Activated naive CD8-positive, alpha-beta T cell (primary cell): ENCODE results near the gene FETUB.

ENCODE experiments used
- H3K27ac Mint-ChIP-seq: one replicate; pipeline ENCODE4 v1.8.0; 2021; ENCODE audit warnings: mixed read lengths
- H3K27me3 Mint-ChIP-seq: one replicate; pipeline ENCODE4 v1.8.0; 2021; ENCODE audit warnings: mixed read lengths
- H3K36me3 Mint-ChIP-seq: one replicate; pipeline ENCODE4 v1.8.0; 2021; ENCODE audit warnings: mixed read lengths
- H3K4me1 Mint-ChIP-seq: one replicate; pipeline ENCODE4 v1.8.0; 2021; ENCODE audit warnings: low read depth, mixed read lengths
- H3K4me3 Mint-ChIP-seq: one replicate; pipeline ENCODE4 v1.8.0; 2021; ENCODE audit warnings: mild to moderate bottlenecking, mixed read lengths
- H3K9me3 Mint-ChIP-seq: one replicate; pipeline ENCODE4 v1.8.0; 2021; ENCODE audit warnings: low read depth, mixed read lengths

The FETUB gene

DNA sequence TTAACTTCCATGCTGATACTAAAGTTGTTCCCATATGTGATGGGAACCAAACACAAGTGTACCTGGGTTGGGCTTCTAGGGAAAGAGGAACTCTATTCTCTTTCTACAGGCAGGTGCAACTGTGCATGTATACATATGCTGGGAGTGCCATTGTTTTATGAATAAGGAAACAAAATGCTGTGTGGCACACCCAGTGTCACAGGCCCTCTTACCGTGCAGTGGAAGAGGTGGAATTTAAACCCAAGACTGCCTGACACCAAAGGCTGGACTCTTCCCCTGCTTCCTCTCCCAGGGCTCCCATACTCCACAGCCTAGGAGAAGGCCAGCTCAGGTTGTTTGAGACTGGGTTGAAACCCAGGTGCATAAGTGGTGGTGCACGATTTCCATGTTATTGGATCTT, 1.9 kb upstream of the FETUB start:
- H3K27ac Mint-ChIP-seq: no peak overlapping the region
- H3K4me3 Mint-ChIP-seq: no peak overlapping the region
- H3K4me1 Mint-ChIP-seq: peaks cover 14% of the 10 kb centered on the region
- H3K36me3 Mint-ChIP-seq: no peaks in the 10 kb centered on the region
- H3K9me3 Mint-ChIP-seq: no peaks in the 10 kb centered on the region
- H3K27me3 Mint-ChIP-seq: peaks cover 3% of the 10 kb centered on the region

DNA sequence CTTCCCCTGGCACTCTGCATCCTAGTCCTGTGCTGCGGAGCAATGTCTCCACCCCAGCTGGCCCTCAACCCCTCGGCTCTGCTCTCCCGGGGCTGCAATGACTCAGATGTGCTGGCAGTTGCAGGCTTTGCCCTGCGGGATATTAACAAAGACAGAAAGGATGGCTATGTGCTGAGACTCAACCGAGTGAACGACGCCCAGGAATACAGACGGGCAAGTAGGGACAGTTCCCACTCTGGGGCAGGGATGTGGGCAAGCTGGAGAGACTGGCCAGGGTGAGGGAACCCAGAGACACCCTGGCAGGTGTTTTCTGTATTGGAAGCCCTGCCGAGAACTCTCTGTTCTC, 247 bp downstream of the FETUB start:
- Mint-ChIP-seq H3K27me3 (peaks cover 3% of the 10 kb centered on the region), H3K4me1 (peaks cover 23% of the 10 kb centered on the region), H3K9me3 (no peaks in the 10 kb centered on the region), H3K36me3 (no peaks in the 10 kb centered on the region), H3K4me3 (no peak overlapping the region), H3K27ac (no peak overlapping the region)

DNA sequence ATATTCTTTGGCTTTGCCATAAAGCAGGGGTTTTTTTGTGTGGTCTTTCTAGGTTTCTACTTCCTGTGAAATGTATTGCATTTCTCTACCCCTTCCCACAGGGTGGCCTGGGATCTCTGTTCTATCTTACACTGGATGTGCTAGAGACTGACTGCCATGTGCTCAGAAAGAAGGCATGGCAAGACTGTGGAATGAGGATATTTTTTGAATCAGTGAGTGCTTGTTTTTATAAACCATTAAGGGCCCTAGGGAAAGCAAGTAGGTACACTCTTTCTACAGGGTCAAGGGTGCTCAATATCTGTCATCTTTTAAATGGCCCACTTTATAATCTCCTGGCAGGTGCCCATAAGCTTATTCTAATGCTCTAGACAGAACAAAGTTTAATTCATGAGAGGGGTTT, 730 bp downstream of the FETUB start:
- no peaks in the 10 kb centered on the region for H3K9me3 Mint-ChIP-seq
- no peak overlapping the region for H3K4me3 Mint-ChIP-seq
- peaks cover 23% of the 10 kb centered on the region for H3K4me1 Mint-ChIP-seq
- H3K36me3 Mint-ChIP-seq: no peaks in the 10 kb centered on the region
- no peak overlapping the region for H3K27ac Mint-ChIP-seq
- peaks cover 3% of the 10 kb centered on the region for H3K27me3 Mint-ChIP-seq

- Mint-ChIP-seq H3K27ac (no peak overlapping the region), H3K9me3 (no peaks in the 10 kb centered on the region), H3K4me1 (peaks cover 23% of the 10 kb centered on the region), H3K27me3 (peaks cover under 1% of the 10 kb centered on the region), H3K4me3 (no peak overlapping the region), H3K36me3 (no peaks in the 10 kb centered on the region)
These were observed 1.8 kb downstream of the FETUB start for GRCh38 chr3:186642014-186642413.

- no peaks in the 10 kb centered on the region for H3K9me3 Mint-ChIP-seq
- H3K27me3 Mint-ChIP-seq: no peaks in the 10 kb centered on the region
- H3K4me1 Mint-ChIP-seq: peaks cover 23% of the 10 kb centered on the region
- peak overlapping the region; percentile 37 for H3K27ac Mint-ChIP-seq
- no peaks in the 10 kb centered on the region for H3K36me3 Mint-ChIP-seq
- no peak overlapping the region for H3K4me3 Mint-ChIP-seq
These were observed 3.3 kb downstream of the FETUB start for GRCh38 chr3:186643493-186643892.

DNA sequence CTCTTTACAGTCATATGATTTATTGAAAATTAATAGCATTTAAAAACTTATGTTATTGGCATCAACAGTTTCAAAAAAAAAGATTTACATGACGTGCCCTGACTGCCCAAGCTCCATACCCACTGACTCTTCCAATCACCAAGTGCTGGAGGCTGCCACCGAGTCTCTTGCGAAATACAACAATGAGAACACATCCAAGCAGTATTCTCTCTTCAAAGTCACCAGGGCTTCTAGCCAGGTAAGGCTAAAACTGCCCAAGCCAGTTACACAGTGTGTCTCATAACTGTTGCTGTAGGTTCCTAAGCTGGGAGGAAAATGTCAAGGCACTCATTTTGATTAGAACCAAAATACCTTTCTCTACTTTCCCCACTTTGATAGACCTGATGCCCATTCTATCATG, 4.5 kb downstream of the FETUB start:
- Mint-ChIP-seq H3K4me3 (no peak overlapping the region), H3K27me3 (no peaks in the 10 kb centered on the region), H3K9me3 (no peaks in the 10 kb centered on the region), H3K36me3 (no peaks in the 10 kb centered on the region), H3K27ac (no peak overlapping the region), H3K4me1 (peaks cover 23% of the 10 kb centered on the region)

DNA sequence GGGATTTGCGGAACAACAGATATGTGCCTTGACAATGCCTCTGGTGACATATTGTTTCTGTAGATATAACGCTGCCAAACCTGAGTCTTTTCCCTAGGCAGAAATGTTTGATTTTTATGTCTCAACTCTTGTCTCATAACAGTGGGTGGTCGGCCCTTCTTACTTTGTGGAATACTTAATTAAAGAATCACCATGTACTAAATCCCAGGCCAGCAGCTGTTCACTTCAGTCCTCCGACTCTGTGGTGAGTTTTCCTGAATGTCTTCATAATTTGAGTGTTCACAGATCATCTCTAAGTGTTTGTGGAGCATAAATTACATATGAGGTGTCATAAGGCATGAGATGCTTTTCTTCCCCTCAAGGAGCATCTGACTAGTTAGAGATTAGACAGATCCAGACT, 5.9 kb downstream of the FETUB start:
- Mint-ChIP-seq H3K4me1 (peaks cover 22% of the 10 kb centered on the region), H3K27ac (no peak overlapping the region), H3K4me3 (no peak overlapping the region), H3K27me3 (no peaks in the 10 kb centered on the region), H3K9me3 (no peaks in the 10 kb centered on the region), H3K36me3 (no peaks in the 10 kb centered on the region)

- peaks cover 21% of the 10 kb centered on the region for H3K4me1 Mint-ChIP-seq
- no peak overlapping the region for H3K4me3 Mint-ChIP-seq
- H3K36me3 Mint-ChIP-seq: no peaks in the 10 kb centered on the region
These were observed 6.6 kb downstream of the FETUB start for GRCh38 chr3:186646841-186647240.

DNA sequence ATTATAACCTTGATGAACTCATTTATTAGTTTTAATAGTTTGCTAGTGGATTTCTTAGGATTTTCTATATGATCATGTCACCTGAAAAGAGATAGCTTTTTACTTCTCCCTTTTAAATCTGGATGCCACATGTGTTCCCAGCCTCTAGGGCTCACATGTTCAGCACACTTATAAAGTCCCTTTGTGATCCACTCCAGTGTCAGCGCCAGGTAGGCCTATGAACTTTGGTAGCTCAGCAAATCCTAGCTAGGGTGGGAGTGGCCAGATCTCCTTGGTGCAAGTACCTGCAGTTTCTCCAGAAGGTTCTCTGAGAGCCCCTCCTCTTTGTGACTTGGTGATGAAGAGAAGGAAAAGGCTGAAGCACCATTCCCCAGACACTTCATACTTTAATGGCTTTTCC, 8.7 kb downstream of the FETUB start:
- no peaks in the 10 kb centered on the region for H3K9me3 Mint-ChIP-seq
- no peaks in the 10 kb centered on the region for H3K27me3 Mint-ChIP-seq
- H3K27ac Mint-ChIP-seq: no peak overlapping the region
- peaks cover 6% of the 10 kb centered on the region for H3K4me1 Mint-ChIP-seq
- no peaks in the 10 kb centered on the region for H3K36me3 Mint-ChIP-seq
- no peak overlapping the region for H3K4me3 Mint-ChIP-seq

More at GRCh38 chr3:186646841-186647240, 6.6 kb downstream of the FETUB start:
- no peaks in the 10 kb centered on the region for H3K9me3 Mint-ChIP-seq
- H3K27me3 Mint-ChIP-seq: no peaks in the 10 kb centered on the region
- no peak overlapping the region for H3K27ac Mint-ChIP-seq

GRCh38 chr3:186651678-186652215, 11.5 kb downstream of the FETUB start:
- Mint-ChIP-seq H3K4me3 (no peak overlapping the region), H3K9me3 (no peaks in the 10 kb centered on the region), H3K4me1 (no peaks in the 10 kb centered on the region), H3K27ac (no peak overlapping the region), H3K27me3 (peaks cover 1% of the 10 kb centered on the region), H3K36me3 (no peaks in the 10 kb centered on the region)

- H3K4me3 Mint-ChIP-seq: no peak overlapping the region
- no peaks in the 10 kb centered on the region for H3K9me3 Mint-ChIP-seq
- no peaks in the 10 kb centered on the region for H3K4me1 Mint-ChIP-seq
- no peaks in the 10 kb centered on the region for H3K36me3 Mint-ChIP-seq
- no peak overlapping the region for H3K27ac Mint-ChIP-seq
- peaks cover 3% of the 10 kb centered on the region for H3K27me3 Mint-ChIP-seq
These were observed 13.0 kb downstream of the FETUB start for GRCh38 chr3:186653080-186653707.

- Mint-ChIP-seq H3K4me1 (no peaks in the 10 kb centered on the region), H3K9me3 (no peaks in the 10 kb centered on the region), H3K4me3 (no peak overlapping the region), H3K36me3 (no peaks in the 10 kb centered on the region), H3K27ac (no peak overlapping the region), H3K27me3 (peaks cover 7% of the 10 kb centered on the region)
These were observed 13.8 kb downstream of the FETUB start for GRCh38 chr3:186653984-186654383.

- no peak overlapping the region for H3K27ac Mint-ChIP-seq
- no peaks in the 10 kb centered on the region for H3K4me1 Mint-ChIP-seq
- peaks cover 7% of the 10 kb centered on the region for H3K27me3 Mint-ChIP-seq
- no peak overlapping the region for H3K4me3 Mint-ChIP-seq
- no peaks in the 10 kb centered on the region for H3K36me3 Mint-ChIP-seq
- H3K9me3 Mint-ChIP-seq: no peaks in the 10 kb centered on the region
These were observed 23.3 kb downstream of the FETUB start for GRCh38 chr3:186663361-186664118.

DNA sequence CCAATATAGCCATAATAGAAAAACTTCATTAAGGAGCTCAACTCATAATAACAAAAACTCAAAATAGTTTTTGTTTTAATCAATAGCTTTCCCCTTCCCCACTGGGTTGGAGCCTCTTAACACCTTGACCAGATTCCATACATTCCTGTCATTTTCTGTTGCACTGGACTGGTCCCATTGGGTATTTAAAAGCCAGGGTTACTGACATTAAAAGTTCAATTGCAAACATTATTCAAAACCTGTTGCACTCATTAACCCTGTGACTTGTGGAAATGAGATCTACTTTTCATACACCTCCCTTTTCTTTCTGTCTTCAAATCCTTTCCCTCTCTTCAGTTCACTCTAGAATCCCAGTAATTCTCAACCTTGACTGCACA, 23.9 kb downstream of the FETUB start:
- H3K4me1 Mint-ChIP-seq: no peaks in the 10 kb centered on the region
- H3K4me3 Mint-ChIP-seq: no peak overlapping the region
- H3K36me3 Mint-ChIP-seq: no peaks in the 10 kb centered on the region
- H3K27ac Mint-ChIP-seq: no peak overlapping the region
- H3K27me3 Mint-ChIP-seq: peaks cover 5% of the 10 kb centered on the region
- no peaks in the 10 kb centered on the region for H3K9me3 Mint-ChIP-seq

- Mint-ChIP-seq H3K4me3 (no peak overlapping the region), H3K27ac (no peak overlapping the region), H3K4me1 (peaks cover 4% of the 10 kb centered on the region), H3K9me3 (no peaks in the 10 kb centered on the region), H3K27me3 (peaks cover 2% of the 10 kb centered on the region), H3K36me3 (no peaks in the 10 kb centered on the region)
These were observed 24.3 kb downstream of the FETUB start for GRCh38 chr3:186664506-186664905.
